Measurements from ENCODE around the gene FLRT1. TPM values are rescaled to one million over a fixed set of nuclear protein-coding genes. Genes with fewer than 3 reads are reported as not detected.

Gene FLRT1
- total RNA-seq, 4 donors from 2014 or later: 0.08 to 0.62 (median 0.15) TPM; not detected in 1

- intact Hi-C loops (cut with DNase I; ENCODE audit: low total_unique reads): no loop called here
- no peak overlapping the region for H3K4me3 ChIP-seq (ENCODE audit: low read depth, poor library complexity, severe bottlenecking)
- no peak for DNase-seq (ENCODE audit: low spot score in 2 of 2)
- TF ChIP-seq, protein P1, sequence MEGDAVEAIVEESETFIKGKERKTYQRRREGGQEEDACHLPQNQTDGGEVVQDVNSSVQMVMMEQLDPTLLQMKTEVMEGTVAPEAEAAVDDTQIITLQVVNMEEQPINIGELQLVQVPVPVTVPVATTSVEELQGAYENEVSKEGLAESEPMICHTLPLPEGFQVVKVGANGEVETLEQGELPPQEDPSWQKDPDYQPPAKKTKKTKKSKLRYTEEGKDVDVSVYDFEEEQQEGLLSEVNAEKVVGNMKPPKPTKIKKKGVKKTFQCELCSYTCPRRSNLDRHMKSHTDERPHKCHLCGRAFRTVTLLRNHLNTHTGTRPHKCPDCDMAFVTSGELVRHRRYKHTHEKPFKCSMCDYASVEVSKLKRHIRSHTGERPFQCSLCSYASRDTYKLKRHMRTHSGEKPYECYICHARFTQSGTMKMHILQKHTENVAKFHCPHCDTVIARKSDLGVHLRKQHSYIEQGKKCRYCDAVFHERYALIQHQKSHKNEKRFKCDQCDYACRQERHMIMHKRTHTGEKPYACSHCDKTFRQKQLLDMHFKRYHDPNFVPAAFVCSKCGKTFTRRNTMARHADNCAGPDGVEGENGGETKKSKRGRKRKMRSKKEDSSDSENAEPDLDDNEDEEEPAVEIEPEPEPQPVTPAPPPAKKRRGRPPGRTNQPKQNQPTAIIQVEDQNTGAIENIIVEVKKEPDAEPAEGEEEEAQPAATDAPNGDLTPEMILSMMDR (IDR thresholded peaks at IDR 0.05): no peak
- no peak for TF ChIP-seq POLR2A (IDR thresholded peaks at IDR 0.05)
- 85 to 89% methylated on average over 14 to 15 of the region's 19 CpGs for whole genome bisulfite sequencing, 2 donors
These were observed 12.5 kb downstream of the FLRT1 start for GRCh38 chr11:64048042-64048854.

DNA sequence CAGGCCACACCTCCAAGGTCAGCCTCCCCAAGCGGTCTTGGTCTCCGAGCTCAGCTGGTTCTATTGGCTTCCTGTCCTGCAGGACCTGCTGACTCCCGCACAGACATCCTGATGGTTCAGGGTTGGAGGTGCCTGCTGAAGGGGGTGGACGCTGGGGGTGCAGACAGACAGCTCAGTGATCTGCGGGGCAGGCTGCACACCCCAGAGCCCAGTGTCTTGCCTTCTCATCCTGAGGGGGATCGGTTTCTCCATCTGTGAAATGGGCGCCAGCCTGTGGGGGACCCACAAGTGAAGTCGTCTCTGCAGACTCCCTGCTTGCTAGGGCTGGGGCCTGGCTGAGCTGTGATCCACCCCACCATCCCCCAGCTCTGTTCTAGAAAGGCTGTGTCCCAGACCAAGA, 13.8 kb downstream of the FLRT1 start:
- no peak overlapping the region for H3K4me3 ChIP-seq (ENCODE audit: low read depth, poor library complexity, severe bottlenecking)
- 96 to 97% methylated on average over 5 to 6 of the region's 8 CpGs for WGBS, 2 donors
- no peak for DNase-seq (ENCODE audit: low spot score in 2 of 2)
- intact Hi-C loops (cut with DNase I; ENCODE audit: low total_unique reads): no loop called here
- TF ChIP-seq, protein P1 (IDR thresholded peaks at IDR 0.05): no peak
- TF ChIP-seq POLR2A (IDR thresholded peaks at IDR 0.05): no peak

DNA sequence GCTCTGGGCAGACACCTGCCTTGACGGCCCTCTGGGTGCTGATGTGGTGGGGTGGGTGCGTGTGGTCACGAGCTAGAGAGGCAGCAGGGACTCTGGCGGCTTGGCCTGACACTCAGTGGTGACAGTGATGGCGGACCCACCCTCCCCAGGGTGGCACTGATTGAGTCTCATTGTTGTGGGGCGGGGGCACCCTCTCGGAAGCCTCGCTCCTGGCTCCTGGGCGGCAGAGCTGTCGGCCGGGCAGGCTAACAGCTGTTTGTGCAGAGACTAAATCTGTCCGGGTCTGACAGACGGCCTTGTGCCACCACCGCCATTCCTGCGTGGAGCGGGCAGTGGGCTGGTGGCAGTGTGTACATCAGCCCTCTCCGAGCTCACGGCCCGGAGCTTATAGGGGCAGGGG, 15.6 kb downstream of the FLRT1 start:
- 87 to 97% methylated on average over 7 to 15 of the region's 19 CpGs for WGBS, 2 donors
- TF ChIP-seq, protein P1 (IDR thresholded peaks at IDR 0.05): no peak
- no peak for TF ChIP-seq POLR2A (IDR thresholded peaks at IDR 0.05)
- intact Hi-C loops (cut with DNase I; ENCODE audit: low total_unique reads): no loop called here
- H3K4me3 ChIP-seq (ENCODE audit: low read depth, poor library complexity, severe bottlenecking): no peak overlapping the region
- no peak for DNase-seq (ENCODE audit: low spot score in 2 of 2)

DNA sequence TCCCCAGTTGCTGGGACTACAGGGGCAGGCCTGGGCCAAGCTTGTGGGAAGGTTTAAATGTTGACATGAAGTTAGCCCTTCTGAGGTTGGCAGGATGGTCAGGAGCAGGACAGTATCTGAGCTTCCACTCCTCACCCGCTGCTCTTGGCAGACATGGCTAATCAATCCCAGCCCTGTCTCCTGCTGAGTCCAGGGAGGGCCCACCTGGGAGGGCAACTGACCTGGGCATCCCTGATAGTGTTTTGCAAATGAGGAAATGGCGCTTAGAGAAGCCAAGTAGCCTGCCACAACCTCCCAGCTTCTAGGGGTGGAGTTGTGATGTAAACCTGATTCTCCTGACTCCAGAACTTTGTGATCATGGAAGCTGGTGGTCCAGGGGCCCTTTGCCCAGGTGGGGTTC, 16.7 kb downstream of the FLRT1 start:
- intact Hi-C loops (cut with DNase I; ENCODE audit: low total_unique reads): no loop called here
- TF ChIP-seq, protein P1 (IDR thresholded peaks at IDR 0.05): no peak
- no peak for TF ChIP-seq POLR2A (IDR thresholded peaks at IDR 0.05)
- no peak for DNase-seq (ENCODE audit: low spot score in 2 of 2)
- H3K4me3 ChIP-seq (ENCODE audit: low read depth, poor library complexity, severe bottlenecking): no peak overlapping the region
- WGBS, 2 donors: 86 to 100% methylated on average over 1 to 2 of the region's 2 CpGs

- intact Hi-C loops (cut with DNase I; ENCODE audit: low total_unique reads): no loop called here
- H3K4me3 ChIP-seq (ENCODE audit: low read depth, poor library complexity, severe bottlenecking): no peak overlapping the region
- DNase-seq (ENCODE audit: low spot score in 2 of 2): no peak
- 79 to 92% methylated on average over 9 to 11 of the region's 11 CpGs for WGBS, 2 donors
- TF ChIP-seq POLR2A (IDR thresholded peaks at IDR 0.05): no peak
- TF ChIP-seq, protein P1 (IDR thresholded peaks at IDR 0.05): no peak
These were observed 17.3 kb downstream of the FLRT1 start for GRCh38 chr11:64052938-64053622.

Measured in lower leg skin (tissue), 4 donors.